AML-193 (cell line): ENCODE results near the gene ACER2.
"Not testable (repeated sequence)": the region's sequence is repeated elsewhere in the genome, so short reads cannot be mapped to it uniquely, and the experiment has no call there.

ENCODE experiments used
- DNase-seq, 2 experiments: peaks; one replicate each; lab custom pipeline; 2025; lab: John Stamatoyannopoulos, UW

ACER2 gene

GRCh38 chr9:19409401-19410194 is 789 bp downstream of the ACER2 start:
- peak; percentile 5 to 18 for DNase-seq

GRCh38 chr9:19410195-19410503 is 1.3 kb downstream of the ACER2 start:
- DNase-seq: no peak

DNA sequence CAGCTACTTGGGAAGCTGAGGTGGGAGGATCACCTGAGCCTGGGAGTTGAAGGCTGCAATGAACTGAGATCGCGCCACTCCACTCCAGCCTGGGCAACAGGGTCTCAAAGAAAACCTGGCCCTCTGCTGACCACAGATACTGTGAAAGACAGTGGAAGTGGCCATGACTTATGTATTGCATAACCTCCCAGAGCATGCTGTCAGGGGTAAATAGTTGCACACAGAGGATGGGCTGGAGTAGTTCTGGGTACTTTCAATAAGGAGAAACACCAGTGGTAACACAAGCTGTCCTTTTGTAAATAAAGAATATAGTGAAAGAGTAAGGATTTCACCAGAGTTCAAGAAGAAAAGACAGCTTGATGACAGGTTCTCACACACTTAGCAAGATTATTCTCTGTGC is 1.8 kb downstream of the ACER2 start:
- DNase-seq: no peak

- no peak for DNase-seq
These were observed 2.5 kb downstream of the ACER2 start for GRCh38 chr9:19411316-19411715.

DNA sequence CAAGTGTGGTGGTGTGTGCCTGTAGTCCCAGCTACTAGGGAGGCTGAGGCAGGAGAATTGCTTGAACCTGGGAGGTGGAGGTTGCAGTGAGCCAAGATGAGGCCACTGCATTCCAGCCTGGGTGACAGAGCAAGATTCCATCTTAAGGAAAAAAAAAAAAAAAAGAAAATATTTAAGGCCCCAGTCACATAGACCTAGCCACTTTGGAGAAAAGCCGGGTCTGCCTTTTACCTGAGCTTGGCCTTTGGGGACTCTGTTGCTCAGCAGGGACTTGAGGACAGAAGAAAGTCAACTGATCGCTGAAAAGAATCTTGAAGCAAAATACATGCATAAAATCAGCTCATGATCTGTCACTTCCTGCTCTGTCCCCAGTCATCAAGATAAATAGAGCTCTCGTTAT is 4.6 kb downstream of the ACER2 start:
- DNase-seq: not testable (repeated sequence)

DNA sequence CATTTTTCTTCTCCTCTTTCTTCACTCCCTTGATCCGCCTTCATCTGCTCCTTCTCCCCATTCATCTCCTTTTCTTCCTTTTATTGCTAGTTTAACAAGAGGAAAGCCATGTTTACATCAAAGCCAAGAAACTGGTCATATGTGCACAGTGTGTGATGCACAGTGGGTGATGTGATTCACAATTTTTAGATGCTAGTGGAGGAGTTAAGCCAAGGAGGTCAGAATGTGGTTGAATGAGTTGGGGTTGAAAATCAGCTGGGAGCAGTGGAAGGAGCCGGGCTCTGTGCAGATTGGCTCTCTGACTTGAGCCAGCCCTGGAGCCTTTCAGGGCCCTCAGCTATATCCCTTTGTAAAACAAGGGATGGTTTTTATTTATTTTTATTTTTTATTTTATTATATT is 7.3 kb downstream of the ACER2 start:
- no peak for DNase-seq

DNA sequence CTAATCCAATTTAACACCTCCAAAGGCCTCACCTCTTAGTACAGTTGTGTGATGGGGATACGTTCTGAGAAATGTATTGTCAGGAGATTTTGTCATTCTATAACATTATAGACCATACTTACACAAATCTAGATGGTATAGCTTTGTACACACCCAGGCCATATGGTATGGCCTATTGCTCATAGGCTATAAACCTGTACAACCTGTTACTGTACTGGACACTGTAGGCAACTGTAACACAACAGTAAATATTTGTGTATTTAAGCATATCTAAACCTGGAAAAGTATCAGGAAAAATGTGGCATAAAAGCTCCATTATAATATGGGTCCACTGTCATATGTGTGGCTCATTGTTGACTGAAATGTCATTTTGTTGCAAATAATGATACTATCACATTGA is 12.1 kb downstream of the ACER2 start:
- DNase-seq: no peak

- DNase-seq: no peak
These were observed 14.4 kb downstream of the ACER2 start for GRCh38 chr9:19423163-19423562.

DNA sequence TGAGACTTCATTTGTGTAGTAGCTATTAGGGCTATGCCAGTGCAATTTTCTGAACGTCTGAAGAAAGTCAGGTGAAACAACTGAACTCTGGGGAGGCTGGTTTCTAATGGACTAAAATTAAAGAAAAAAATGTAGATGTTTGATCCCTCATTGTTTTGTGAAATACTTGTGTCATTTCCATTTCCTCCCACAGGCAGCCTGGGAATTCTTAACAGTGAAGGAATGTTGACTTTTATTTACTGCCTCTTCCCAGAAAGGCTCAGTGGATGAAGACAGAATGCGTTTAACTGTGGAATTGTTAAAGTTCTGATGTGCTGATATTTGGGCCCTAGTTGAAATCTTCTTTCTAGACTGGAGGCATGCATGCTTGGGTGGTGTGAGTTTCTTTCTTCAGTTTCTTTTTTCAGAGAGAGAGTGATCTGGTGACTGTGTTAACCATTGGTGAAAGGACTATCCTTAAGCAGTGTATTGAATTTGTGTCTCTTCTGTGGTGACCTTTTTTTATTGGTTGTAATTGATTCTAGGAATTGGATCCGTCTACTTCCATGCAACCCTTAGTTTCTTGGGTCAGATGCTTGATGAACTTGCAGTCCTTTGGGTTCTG is 15.5 kb downstream of the ACER2 start:
- no peak for DNase-seq

DNA sequence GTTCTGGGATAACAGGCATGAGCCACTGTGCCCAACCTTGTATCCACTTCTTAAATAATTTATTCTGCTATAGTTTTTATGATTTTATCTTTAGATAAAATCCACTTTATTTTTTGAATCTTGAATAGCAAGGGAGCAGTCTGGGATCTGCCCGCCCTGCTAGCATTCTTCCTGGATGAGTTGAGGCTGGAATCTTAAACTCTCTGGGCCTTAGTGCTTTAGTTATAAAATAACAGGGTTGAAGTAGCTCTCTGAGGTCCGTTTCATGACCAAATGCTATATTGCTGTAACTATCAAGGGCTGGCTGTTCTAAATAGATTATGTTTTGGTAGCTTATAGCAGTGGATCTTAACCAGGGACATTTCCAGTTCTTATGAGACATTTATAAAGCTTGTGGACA is 20.8 kb downstream of the ACER2 start:
- no peak for DNase-seq

GRCh38 chr9:19430201-19430760 is 21.5 kb downstream of the ACER2 start:
- DNase-seq: no peak

DNA sequence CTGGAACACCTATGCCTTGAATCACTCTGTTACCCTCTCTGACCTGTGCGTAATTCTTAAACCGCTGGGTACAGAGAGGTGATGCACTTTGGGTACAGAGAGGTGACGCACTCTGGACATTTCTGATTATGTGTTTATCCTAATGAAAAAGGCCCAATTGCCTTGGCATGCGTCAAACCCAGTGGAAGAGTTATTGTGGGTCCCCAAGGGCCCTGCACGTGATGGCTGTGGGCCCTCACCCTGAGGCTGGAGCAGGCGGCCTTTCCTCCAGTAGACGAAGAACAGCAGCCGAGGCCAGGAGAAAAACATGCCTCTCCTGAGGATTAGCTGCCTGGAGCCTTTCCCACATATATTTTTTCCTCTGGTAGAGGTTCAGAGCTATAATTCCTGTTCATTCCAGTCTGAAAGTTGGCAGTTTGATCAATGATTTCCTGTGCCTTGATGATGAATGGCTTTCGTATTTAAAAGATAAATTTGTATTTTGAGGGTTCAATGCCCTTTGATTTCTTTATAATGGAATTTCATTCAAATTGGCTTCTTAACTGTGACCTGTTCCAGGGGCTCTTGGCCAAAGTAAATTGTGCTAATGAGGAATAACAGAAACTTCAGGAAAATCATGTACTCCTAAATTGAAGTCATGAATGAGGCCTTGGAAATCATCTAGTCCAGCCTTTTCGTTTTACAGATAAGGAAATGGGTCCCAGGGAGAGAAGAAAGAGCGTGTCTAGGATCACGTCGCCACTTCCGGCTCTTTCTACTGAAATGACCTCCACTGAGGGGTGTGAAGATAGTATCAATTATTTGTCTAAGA is 22.8 kb downstream of the ACER2 start:
- DNase-seq: no peak

DNA sequence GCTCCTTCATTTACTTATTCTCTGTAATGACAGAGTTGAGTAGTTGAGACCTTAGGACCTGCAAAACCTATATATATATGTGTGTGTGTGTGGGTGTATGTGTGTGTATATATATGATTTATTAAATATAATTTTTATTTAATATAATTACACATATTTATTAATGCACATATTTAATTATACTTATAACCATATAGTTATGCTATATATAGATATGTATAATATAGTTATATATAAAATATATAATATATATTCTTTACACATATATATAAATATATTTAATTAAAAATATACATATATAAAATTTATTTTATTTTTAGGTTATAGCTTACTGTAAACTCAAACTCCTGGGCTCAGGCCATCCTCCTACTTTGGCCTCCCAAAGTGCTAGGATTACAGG is 23.7 kb downstream of the ACER2 start:
- DNase-seq: no peak

GRCh38 chr9:19433729-19434128 is 24.9 kb downstream of the ACER2 start:
- not testable (repeated sequence) for DNase-seq

GRCh38 chr9:19440376-19440775 is 31.6 kb downstream of the ACER2 start:
- no peak for DNase-seq

GRCh38 chr9:19440823-19441580 is 32.2 kb downstream of the ACER2 start:
- no peak for DNase-seq

DNA sequence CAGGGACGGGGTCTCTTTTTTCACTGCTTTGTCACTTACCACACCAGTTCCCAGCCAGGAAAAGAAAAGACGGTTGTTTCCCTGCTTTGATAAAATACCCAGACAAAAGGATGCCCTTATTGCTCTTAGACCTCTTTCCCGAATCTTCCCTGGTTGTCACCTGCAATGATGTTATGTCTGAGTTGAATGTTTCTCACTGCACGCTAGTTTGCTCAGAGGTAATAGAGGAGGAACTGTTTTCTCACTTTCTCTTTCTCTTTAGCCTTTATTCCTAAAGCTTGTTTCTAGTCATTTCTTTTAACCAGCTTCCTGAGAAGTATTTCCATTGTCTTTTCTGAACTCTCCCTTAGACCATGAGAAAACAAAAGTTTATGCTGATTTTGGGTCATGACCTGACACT is 32.9 kb downstream of the ACER2 start:
- no peak for DNase-seq

GRCh38 chr9:19442240-19442639 is 33.4 kb downstream of the ACER2 start:
- no peak for DNase-seq

GRCh38 chr9:19445452-19445851 is 36.6 kb downstream of the ACER2 start:
- DNase-seq: no peak

GRCh38 chr9:19446361-19446861 is 37.6 kb downstream of the ACER2 start:
- no peak for DNase-seq

GRCh38 chr9:19451240-19452087 is 42.7 kb downstream of the ACER2 start:
- no peak for DNase-seq
